NB4 (cell line): Measurements from ENCODE around the gene GPRIN3.

Experiments used
- CTCF ChIP-seq: IDR thresholded peaks from one replicate; pipeline ENCODE4 v1.5.1; 2012; ENCODE audit warnings: low read depth, low read length
- MAX ChIP-seq: IDR thresholded peaks from 2 replicates; pipeline ENCODE4 v1.6.1; 2011; ENCODE audit warnings: low read depth, low read length
- POLR2A ChIP-seq: IDR thresholded peaks from 2 replicates; pipeline ENCODE4 v1.6.1; 2011; ENCODE audit warnings: mild to moderate bottlenecking; ENCODE audit not compliant: insufficient read length; ENCODE audit errors: extremely low read depth

- TF ChIP-seq CTCF, result no peak
- TF ChIP-seq POLR2A, result no peak
- TF ChIP-seq MAX, result no peak
These were observed 23.6 kb upstream of the GPRIN3 start for GRCh38 chr4:89331197-89331596.
